ENCODE data around the gene RADIL.

RADIL gene

GRCh38 chr7:4883372-4884144 is at the start of gene RADIL:
Gene RADIL (minus strand): TSS chr7:4883716. CDS start chr7:4878139, 5,577 bp downstream.
- Histone ChIP-seq H3K36me3 (replicated peaks) (no peaks in the 10 kb centered on the region), H3K4me3 (ENCODE audit: low read depth, low read length) (peak within 1 kb of the TSS; percentile 38), H3K27ac (peak within 1 kb of the TSS; percentile 79), H3K27me3 (replicated peaks) (no peaks in the 10 kb centered on the region)
- DNase-seq = peak; percentile 91
- in situ Hi-C loops (cut with HindIII; ENCODE audit: low pct_ligation_motif_present, low sequenced_read_pairs) = no loop called here
- peak; percentile 88 for TF ChIP-seq CTCF (IDR thresholded peaks at IDR 0.05; ENCODE audit: low read depth, low read length, missing control alignments)

GRCh38 chr7:4931943-4932342 is 48.4 kb upstream of the RADIL start:
- Histone ChIP-seq H3K36me3 (replicated peaks) (no peaks in the 10 kb centered on the region), H3K27ac (no peak overlapping the region), H3K4me3 (ENCODE audit: low read depth, low read length) (no peak overlapping the region), H3K27me3 (replicated peaks) (no peaks in the 10 kb centered on the region)
- no peak for TF ChIP-seq CTCF (IDR thresholded peaks at IDR 0.05; ENCODE audit: low read depth, low read length, missing control alignments)
- in situ Hi-C loops (cut with HindIII; ENCODE audit: low pct_ligation_motif_present, low sequenced_read_pairs) = no loop called here
- no peak for DNase-seq

GRCh38 chr7:4929005-4929404 is 45.5 kb upstream of the RADIL start:
- DNase-seq = no peak
- H3K36me3 ChIP-seq (replicated peaks) = no peaks in the 10 kb centered on the region
- TF ChIP-seq CTCF (IDR thresholded peaks at IDR 0.05; ENCODE audit: low read depth, low read length, missing control alignments) = no peak
- H3K27me3 ChIP-seq (replicated peaks) = no peaks in the 10 kb centered on the region
- no peak overlapping the region for H3K27ac ChIP-seq
- in situ Hi-C loops (cut with HindIII; ENCODE audit: low pct_ligation_motif_present, low sequenced_read_pairs) = no loop called here
- H3K4me3 ChIP-seq (ENCODE audit: low read depth, low read length) = no peak overlapping the region

- Histone ChIP-seq H3K4me3 (ENCODE audit: low read depth, low read length) (no peak overlapping the region), H3K27ac (no peak overlapping the region), H3K27me3 (replicated peaks) (no peaks in the 10 kb centered on the region), H3K36me3 (replicated peaks) (no peaks in the 10 kb centered on the region)
- TF ChIP-seq CTCF (IDR thresholded peaks at IDR 0.05; ENCODE audit: low read depth, low read length, missing control alignments) = no peak
- in situ Hi-C loops (cut with HindIII; ENCODE audit: low pct_ligation_motif_present, low sequenced_read_pairs) = no loop called here
- DNase-seq = no peak
Observed at GRCh38 chr7:4928445-4928844, 44.9 kb upstream of the RADIL start.

GRCh38 chr7:4919969-4920766 is 36.7 kb upstream of the RADIL start:
- no peaks in the 10 kb centered on the region for H3K36me3 ChIP-seq (replicated peaks)
- H3K4me3 ChIP-seq (ENCODE audit: low read depth, low read length) = no peak overlapping the region
- H3K27ac ChIP-seq = no peak overlapping the region
- TF ChIP-seq CTCF (IDR thresholded peaks at IDR 0.05; ENCODE audit: low read depth, low read length, missing control alignments) = no peak
- no peaks in the 10 kb centered on the region for H3K27me3 ChIP-seq (replicated peaks)
- DNase-seq = no peak
- in situ Hi-C loops (cut with HindIII; ENCODE audit: low pct_ligation_motif_present, low sequenced_read_pairs) = no loop called here

Measured in brain microvascular endothelial cell (primary cell).